Caki2 (cell line): ENCODE results near the gene VEZT. TPM values are rescaled to one million over a fixed set of nuclear protein-coding genes. Genes with fewer than 3 reads are reported as not detected.

Experiments
- DNase-seq: peaks from one replicate; pipeline ENCODE4 v3.0.0-alpha.2; 2015; ENCODE audit warnings: low read depth
- in situ Hi-C: cut with HindIII; loops from 2 replicates; pipeline ENCODE4 v1.10.0; 2016; ENCODE audit warnings: low sequenced_read_pairs, low pct_unique_long_range_greater_than_20kb, mixed read lengths
- total RNA-seq: library from RNA; depleted of rRNA; stranded (reverse); fragments of >200 nt; shearing (Covaris generic); gene quantifications from 2 replicates; pipeline ENCODE4 v1.2.3, GENCODE V29; 2014; ENCODE audit warnings: low replicate concordance; rRNA removed

The VEZT gene, protein sequence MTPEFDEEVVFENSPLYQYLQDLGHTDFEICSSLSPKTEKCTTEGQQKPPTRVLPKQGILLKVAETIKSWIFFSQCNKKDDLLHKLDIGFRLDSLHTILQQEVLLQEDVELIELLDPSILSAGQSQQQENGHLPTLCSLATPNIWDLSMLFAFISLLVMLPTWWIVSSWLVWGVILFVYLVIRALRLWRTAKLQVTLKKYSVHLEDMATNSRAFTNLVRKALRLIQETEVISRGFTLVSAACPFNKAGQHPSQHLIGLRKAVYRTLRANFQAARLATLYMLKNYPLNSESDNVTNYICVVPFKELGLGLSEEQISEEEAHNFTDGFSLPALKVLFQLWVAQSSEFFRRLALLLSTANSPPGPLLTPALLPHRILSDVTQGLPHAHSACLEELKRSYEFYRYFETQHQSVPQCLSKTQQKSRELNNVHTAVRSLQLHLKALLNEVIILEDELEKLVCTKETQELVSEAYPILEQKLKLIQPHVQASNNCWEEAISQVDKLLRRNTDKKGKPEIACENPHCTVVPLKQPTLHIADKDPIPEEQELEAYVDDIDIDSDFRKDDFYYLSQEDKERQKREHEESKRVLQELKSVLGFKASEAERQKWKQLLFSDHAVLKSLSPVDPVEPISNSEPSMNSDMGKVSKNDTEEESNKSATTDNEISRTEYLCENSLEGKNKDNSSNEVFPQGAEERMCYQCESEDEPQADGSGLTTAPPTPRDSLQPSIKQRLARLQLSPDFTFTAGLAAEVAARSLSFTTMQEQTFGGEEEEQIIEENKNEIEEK
- 26.0 and 42.9 TPM in 2 replicates for total RNA-seq

DNA sequence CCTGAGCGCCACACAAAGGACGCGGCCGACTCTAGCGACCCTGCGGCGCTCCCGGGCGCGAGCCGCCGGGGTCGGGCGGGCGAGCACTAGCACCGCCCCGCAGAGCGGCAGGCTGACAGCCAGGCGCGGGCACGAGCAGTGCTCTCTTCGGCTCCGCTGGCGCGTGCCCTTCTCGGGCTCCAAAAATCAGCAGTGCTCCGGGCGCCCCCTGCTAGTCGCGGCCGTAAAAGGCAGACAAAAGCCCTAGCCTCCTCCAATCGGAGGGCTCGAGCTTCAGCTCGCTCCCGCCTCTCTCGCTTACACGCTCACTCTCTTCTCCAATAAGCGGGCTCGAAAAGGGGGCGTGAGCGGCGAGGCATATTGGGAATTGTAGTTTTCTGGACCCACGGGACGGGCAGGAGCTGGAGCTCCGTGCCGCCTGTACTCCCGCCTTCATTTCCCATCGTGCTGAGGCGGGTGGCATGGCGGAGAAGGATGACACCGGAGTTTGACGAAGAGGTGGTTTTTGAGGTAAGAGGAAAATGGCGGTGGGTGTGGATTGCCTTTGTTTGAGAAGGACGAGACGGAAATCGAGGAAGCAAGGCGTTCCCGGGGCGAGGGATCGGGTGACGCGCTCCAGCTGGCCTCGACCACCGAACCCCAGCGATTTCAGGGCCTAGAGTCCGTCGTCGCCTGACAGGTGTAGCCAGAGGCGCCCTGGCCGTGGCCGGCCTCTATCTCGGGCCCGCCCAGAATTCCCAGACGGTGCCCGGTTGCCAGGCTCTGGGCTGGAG, at the start of gene VEZT, which contains the start of gene FGD6:
Gene VEZT, plus strand, starts transcription at position 431 of the 773 bp plus-strand sequence. Its CDS starts 44 bp downstream, at position 475.
Gene FGD6, minus strand, starts transcription at position 91 of the 773 bp plus-strand sequence. CDS start 227 bp downstream, outside the sequence.
- in situ Hi-C loops, result loop anchor here (25.0 kb wide), 1 partner anchor 105 kb away; no protein-coding TSS in a partner anchor
- DNase-seq, result peak; percentile 99

DNA sequence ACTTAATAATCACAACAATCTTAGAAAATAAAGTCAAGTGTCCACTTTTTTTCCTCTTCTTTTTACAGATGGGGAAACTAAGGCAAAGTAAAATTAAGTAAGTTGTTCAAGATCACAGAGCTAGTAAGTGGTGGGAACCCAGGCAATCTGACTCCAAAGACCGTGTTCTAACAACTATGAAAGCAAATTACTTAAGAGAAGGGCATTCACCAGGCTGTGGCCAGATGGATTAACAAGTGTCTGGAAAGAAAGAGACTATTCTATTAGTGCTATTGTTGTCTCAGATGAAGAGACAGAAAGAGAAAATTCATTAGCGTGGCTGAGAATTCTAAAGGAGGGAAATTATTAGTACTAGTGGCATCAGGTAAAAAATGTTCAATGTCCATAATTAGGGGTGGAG, 48.9 kb upstream of the VEZT start:
- in situ Hi-C loops, result no loop called here

DNA sequence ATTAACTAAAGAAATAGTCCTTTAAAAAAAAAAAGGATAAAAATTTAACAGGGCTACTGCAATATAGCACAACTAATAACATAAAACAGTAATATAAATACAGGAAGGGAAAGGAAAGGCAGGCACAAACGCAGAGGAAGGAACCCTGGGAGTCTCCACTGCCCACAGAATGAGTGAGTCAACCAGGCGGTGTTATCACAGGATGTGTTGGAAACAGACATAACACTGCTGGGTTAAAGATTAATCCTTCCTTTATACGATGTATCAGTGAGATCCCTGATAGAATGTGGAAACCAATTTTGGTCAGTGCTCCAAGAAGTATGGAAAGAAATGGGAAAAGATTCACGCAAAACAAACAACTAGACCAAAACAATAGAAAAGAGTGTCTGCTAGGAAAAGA, 48.2 kb upstream of the VEZT start:
- peak; percentile 80 for DNase-seq
- in situ Hi-C loops, result no loop called here

More for the DNA sequence above, 48.9 kb upstream of the VEZT start:
- no peak for DNase-seq

DNA sequence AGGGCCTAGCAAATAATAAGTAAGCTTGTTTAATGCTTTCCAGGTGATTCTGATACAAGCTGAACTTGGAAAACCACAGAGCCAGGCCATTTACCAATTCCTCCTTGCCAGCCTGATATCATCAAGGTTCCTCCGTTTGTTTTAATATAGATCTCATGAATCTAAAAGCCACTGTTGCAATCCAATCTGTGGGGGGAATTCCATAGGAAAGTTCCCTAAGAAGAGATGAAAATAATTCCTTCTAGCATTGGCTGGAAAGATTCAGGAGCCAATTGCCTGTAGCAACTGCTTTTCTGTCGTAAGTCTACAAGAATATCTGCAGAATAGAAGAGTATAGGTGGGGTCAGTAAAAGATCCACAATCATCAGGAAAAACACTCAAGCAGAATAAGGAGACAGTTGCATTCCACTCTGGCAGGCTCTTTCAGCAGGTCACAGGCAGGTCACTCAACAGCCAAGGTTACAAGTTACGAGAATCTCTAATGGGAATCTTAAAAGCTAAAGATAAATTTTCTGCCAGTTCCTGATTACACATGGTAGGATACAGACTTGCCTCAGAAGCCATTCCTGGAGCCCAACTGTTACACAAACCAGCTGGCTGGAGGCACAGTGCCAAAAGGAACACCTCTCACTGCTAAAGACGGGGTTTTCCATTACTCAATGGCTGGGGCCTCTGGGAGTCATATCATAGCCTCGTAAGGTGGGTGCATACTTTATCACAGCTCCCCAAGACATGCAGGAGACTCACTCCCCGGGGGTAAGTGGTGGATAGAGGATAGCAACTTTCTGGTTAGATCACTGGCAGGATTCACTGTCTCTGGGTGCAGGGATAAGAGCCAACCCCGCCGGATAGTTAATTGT, 44.0 kb upstream of the VEZT start:
- peak; percentile 91 for DNase-seq
- in situ Hi-C loops, result no loop called here

DNA sequence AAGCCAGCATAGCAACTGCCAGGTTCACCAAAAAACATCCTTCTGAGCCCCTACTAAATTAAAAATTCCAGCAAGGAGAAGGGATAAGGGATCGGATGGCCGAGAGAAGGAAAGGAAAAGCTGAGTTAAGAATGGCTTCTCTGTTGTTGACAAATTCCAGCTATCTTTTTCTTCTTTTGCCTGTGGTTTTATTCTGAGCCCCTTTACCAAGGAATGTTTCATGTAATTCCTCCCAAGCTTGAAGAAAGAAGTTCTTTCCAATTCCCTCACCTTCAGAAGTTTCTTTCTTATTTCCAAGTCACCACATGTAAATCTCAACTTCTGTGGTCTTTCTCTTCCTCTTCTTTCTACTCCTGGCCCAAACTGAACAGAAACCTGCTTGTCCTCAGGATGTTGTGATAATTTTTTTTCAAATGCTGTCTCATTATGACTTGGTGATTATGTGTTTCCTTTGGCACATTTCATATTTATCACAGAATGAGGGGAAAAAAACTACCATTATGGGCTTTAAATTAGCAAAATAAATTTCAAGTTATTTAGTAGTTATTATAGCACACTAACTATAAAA, 40.3 kb upstream of the VEZT start:
- peak; percentile 40 for DNase-seq
- in situ Hi-C loops, result no loop called here

DNA sequence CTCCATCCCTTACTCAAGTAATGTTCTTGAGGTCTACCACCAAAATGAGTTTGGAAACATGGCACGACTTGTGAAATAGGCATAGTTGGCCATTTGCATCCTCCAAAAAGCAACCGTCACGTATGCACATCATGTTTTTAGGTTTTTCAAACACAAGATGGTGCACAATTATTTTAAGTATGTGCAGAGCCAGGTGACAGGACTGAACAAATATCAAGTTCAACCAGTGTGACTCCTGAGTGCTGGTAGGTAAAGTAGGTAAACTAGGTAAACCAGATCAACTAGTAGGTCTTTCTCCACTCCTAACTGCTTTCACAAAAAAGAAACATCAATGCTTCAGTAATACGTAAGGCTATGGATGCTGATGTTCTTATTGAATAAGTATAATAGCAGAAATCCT, 39.5 kb upstream of the VEZT start:
- DNase-seq, result no peak
- in situ Hi-C loops, result no loop called here

DNA sequence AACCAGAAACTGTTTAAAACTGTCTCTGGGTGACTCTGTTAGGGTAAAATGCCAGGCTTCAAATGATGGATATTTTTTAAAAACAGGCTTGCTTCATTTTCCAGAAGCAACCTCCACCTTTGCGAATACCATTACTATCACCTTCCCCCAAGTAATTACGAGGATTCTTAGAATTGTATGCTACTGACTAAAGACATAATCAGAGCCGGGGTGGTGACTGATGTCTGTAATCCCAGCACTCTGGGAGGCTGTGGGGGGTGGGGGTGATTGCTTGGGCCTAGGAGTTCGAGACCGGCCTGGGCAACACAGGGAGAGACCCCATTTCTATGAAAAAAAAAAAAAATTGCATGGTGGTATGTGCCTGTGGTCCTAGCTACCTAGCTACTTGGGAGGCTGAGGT, 38.6 kb upstream of the VEZT start:
- no peak for DNase-seq
- in situ Hi-C loops, result no loop called here

DNA sequence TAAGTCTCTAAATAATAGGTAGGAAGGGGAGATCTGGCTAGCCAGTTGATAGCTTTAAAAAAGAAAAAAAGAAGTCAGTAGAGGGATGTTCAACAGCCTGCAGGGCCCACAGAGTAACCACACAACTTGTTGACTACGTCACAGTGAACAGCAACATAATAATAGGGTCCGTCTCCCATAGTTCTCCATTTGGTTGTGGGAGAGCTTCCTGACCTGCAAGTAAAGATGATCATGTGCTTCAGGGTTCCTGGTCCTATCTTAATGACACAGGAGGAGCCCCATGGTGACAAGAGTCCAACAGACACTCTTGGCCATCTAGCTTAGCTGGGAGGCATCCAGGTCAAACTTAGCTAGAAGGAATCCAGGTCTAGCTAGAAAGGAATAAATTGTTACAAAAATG, 36.5 kb upstream of the VEZT start:
- DNase-seq, result no peak
- in situ Hi-C loops, result no loop called here

DNA sequence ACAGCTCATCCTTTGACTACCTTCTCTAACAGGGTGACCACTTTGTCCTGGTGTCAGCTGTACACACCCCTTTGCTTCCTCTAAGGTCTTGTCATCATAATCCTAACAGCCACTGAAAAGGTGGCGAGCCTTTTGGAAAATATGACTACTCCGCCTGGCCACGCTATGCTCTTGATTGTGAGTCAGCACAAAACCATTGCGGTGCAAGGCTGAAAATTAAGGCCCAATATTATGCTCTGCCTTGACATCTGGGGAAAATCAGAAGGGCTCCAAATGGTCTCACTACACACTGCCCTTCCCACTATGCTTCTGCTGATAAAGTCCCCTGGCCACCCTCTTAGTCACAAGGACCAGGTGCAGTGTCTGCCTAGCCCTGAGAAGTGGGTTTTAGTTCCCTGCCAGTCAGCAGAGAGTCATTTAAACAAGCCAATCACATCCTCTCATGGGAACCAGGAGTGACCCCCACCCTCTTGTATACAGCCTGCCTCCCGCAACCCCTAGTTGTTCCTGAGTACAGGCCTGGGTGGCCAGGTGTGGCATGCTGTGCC, 34.7 kb upstream of the VEZT start:
- peak; percentile 58 for DNase-seq
- in situ Hi-C loops, result no loop called here

DNA sequence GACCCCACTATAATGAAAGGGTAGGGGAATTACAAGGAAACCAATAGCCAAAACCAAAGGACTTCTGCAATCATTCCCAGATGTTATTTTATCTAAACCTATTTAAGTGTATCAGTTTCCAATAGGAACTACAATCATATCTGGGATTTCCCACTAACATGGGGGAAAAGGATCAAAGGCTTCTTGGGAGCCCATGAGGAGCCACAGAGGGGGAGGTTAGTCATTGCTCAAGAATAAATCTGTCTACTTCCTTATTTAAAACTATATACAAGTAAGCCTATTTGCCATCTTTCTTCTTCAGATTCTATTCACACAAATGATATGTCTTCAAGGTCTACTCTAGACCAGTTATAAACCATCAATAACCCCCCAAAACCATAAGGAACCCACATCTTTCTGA, 33.5 kb upstream of the VEZT start:
- in situ Hi-C loops, result no loop called here
- no peak for DNase-seq

DNA sequence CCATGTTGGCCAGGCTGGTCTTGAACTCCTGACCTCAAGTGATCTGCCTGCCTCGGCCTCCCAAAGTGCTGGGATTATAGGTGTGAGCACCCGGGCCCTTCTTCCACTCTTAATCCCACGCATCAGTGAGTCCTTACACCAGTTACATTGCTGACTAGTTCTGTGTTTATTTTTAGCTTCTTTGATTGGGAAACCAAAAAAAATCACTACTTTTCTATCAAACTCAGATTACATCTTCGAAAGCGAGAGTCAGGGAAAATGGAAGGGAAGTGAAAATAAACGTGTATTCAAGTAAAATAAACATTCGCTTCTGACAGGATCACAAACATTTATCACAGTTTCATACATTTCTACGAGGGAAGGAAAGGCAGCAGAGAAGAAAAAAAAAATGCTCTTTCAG, 32.5 kb upstream of the VEZT start:
- in situ Hi-C loops, result no loop called here
- no peak for DNase-seq

DNA sequence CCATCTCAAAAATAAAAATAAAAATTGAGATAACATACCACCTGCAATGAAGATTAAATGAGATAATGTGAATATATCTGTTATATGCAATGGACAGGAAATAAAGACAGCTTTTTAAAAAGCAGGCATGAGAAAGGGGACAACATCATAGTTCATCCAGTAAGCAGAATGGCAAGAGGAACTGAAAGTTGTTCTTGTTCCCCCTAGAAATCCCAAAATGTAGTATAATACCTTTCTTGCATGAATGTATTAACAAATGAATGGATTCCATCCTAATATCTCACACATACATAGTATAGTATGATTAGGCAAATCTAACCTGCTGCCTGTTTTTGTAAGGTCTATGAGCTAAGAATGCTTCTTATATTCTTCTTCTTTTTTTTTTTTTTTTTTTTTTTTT, 31.8 kb upstream of the VEZT start:
- no peak for DNase-seq
- in situ Hi-C loops, result no loop called here

DNA sequence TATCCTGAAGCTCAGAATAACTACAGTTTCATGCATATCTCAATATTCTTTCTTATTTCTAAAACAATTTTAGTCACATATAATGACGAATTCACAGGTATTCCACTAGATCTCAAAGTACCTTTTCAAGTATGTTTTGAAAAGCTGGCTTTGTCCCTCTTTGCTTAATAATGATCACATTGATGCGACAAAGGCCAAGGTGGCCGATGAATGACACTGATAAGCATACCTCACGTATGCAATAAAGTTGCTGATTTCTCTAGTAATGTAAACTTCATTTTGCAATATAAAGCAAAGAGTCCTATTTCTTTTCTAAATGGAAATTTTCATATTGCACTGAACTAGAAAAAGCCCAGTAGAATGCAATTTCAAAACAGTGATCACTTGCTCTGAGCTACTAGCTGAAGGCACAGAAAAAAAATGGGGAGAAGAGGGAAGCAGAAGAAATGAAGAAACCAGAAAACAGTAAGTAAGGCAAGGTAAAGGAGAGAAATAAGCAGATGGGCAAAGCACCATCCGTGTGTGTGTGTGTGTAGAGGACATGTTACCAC, 29.7 kb upstream of the VEZT start:
- in situ Hi-C loops, result no loop called here

DNA sequence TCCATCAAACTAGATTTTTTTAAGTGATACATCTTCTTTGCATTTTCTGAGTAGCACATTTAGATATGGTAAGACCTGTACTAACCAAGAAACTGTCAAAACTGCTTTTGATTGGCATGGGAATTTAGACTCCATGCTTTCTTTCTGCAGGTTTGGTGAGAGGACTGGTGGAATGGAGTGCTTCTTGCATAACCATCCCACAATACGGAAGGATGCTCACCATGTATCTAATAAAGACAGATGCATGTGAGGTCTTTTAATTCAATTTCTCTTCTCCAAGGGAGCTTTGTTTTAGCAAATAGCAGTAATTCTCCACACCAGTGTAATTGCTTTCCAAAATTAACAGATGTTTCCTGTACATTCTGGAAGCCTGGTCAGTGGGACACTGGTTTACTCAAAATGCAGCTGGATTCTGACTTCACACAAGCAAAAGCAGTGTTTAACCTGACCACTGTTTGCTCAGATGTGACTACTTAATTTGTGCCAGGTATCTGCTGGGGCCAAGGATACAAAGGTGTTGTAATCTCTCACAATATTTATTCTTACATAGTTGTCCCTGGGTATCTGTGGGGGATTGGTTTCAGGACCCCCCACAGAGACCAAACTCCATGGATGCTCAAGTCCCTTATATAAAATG, 26.4 kb upstream of the VEZT start:
- in situ Hi-C loops, result no loop called here
- no peak for DNase-seq

More for the DNA sequence above, 29.7 kb upstream of the VEZT start:
- no peak for DNase-seq

DNA sequence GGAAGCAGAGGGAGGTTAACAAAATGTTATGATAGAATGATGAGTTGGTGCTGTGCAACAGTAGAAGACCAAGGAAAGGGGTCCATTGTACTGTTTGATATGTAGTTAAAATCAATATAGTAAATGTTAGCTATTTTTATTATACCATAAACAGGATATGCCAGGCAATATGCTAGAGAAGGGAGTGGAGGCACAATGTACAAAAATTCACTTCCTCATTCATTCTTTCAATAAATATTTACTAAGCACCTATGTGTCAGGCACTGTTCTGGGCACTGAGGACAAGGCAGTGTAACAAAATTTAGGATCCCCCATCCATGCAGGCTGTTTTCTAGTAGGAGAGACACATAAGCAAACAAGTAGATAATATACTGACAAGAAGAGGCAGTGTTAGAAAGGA, 25.3 kb upstream of the VEZT start:
- DNase-seq, result no peak
- in situ Hi-C loops, result no loop called here

DNA sequence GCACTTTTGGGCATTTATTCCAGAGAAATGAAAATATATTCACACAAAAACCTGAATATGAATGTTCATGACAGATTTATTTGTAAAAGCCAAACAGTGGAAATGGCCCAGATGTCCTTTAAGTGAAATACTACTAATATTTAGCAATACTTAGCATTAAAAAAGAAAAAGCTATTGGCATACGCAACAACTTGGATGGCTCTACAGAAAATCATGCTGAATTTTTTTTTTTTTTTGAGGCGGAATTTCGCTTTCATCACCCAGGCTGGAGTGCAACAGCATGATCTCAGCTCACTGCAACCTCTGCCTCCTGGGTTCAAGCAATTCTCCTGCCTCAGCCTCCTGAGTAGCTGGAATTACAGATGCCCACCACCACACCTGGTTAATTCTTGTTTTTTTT, 24.5 kb upstream of the VEZT start:
- DNase-seq, result no peak
- in situ Hi-C loops, result no loop called here
